NB4 (cell line): Measurements from ENCODE around the gene MC2R.
"Not testable (repeated sequence)": the region's sequence is repeated elsewhere in the genome, so short reads cannot be mapped to it uniquely, and the experiment has no call there.

Source experiments
- DNase-seq: peaks from one replicate; pipeline ENCODE4 v3.0.0; 2010; ENCODE audit warnings: low read depth
- H3K4me3 ChIP-seq: one replicate; pipeline ENCODE4 v1.5.1; 2011; ENCODE audit warnings: mild to moderate bottlenecking, low read depth, low read length, moderate library complexity
- CTCF ChIP-seq: IDR thresholded peaks from one replicate; pipeline ENCODE4 v1.5.1; 2012; ENCODE audit warnings: low read depth, low read length
- MAX ChIP-seq: IDR thresholded peaks from 2 replicates; pipeline ENCODE4 v1.6.1; 2011; ENCODE audit warnings: low read depth, low read length
- MYC ChIP-seq: IDR thresholded peaks from 2 replicates; pipeline ENCODE4 v1.6.1; 2011; ENCODE audit warnings: low read depth, low read length
- POLR2A ChIP-seq: IDR thresholded peaks from 2 replicates; pipeline ENCODE4 v1.6.1; 2011; ENCODE audit warnings: mild to moderate bottlenecking; ENCODE audit not compliant: insufficient read length; ENCODE audit errors: extremely low read depth

MC2R gene

GRCh38 chr18:13871701-13872100, 43.6 kb downstream of the MC2R start:
- DNase-seq: no peak
- no peak overlapping the region for H3K4me3 ChIP-seq
- TF ChIP-seq MYC: no peak
- TF ChIP-seq CTCF: no peak
- no peak for TF ChIP-seq MAX
- TF ChIP-seq POLR2A: no peak

GRCh38 chr18:13868501-13869271, 46.6 kb downstream of the MC2R start:
- H3K4me3 ChIP-seq: no peak overlapping the region
- DNase-seq: no peak
- no peak for TF ChIP-seq MAX
- no peak for TF ChIP-seq POLR2A
- no peak for TF ChIP-seq MYC
- TF ChIP-seq CTCF: no peak

GRCh38 chr18:13862898-13863297, 52.4 kb downstream of the MC2R start:
- not testable (repeated sequence) for DNase-seq, H3K4me3 ChIP-seq

- DNase-seq: no peak
- no peak for TF ChIP-seq CTCF
- no peak for TF ChIP-seq MAX
- TF ChIP-seq POLR2A: no peak
- no peak for TF ChIP-seq MYC
- no peak overlapping the region for H3K4me3 ChIP-seq
Observed at GRCh38 chr18:13849791-13850190, 65.5 kb downstream of the MC2R start.

- TF ChIP-seq POLR2A: no peak
- TF ChIP-seq MAX: no peak
- no peak for TF ChIP-seq MYC
- no peak for TF ChIP-seq CTCF
- no peak overlapping the region for H3K4me3 ChIP-seq
- DNase-seq: peak; percentile 69
Observed at GRCh38 chr18:13836559-13836958, 78.8 kb downstream of the MC2R start.

- peak; percentile 8 for DNase-seq
- no peak for TF ChIP-seq CTCF
- no peak for TF ChIP-seq MAX
- no peak overlapping the region for H3K4me3 ChIP-seq
Observed at GRCh38 chr18:13835202-13835601, 80.1 kb downstream of the MC2R start.
